GM12878 (cell line): Measurements from ENCODE around the gene EEFSEC. TPM values are rescaled to one million over a fixed set of nuclear protein-coding genes. Genes with fewer than 3 reads are reported as not detected.

ENCODE experiments used
- ATAC-seq: fragments of 200-7000 bp; cut with Tn5 transposase; 3 replicates; pipeline ENCODE4 v1.9.1; 2020; ENCODE audit warnings: mild to moderate bottlenecking, moderate library complexity
- BruUV-seq: library from RNA; stranded (reverse); fragments of 400-500 nt; replicated peaks from 2 replicates; lab custom pipeline; 2021; lab: Mats Ljungman, UMichigan
- CTCF ChIA-PET: fragments of 300-600 bp; sonication (Branson Sonifier 250); formaldehyde crosslinking; extraction: SDS; loops from one replicate; lab custom pipeline; 2021; ENCODE audit warnings: inconsistent platforms; lab: Yijun Ruan, JAX
- POLR2A ChIA-PET: fragments of 350-600 bp; formaldehyde crosslinking; extraction: SDS; loops from one replicate; lab custom pipeline; 2021; ENCODE audit warnings: inconsistent platforms; lab: Charles Lee
- RAD21 ChIA-PET: fragments of 300-600 bp; sonication (Branson Sonifier 250); formaldehyde crosslinking; loops from one replicate; lab custom pipeline; 2023; ENCODE audit warnings: antibody characterized with exemption; ENCODE audit not compliant: unreplicated experiment; lab: Charles Lee
- SMC1A ChIA-PET: fragments of 300-600 bp; sonication (Branson Sonifier 250); formaldehyde crosslinking; loops from one replicate; lab custom pipeline; 2023; ENCODE audit not compliant: unreplicated experiment, uncharacterized antibody; lab: Charles Lee
- DNase-seq: peaks from one replicate; pipeline ENCODE4 v3.0.0-alpha.2; 2011; ENCODE audit warnings: low read depth, low spot score
- FAIRE-seq: peaks from 3 replicates; lab custom pipeline; 2011; peaks lifted over from hg19 to GRCh38; lab: Jason Lieb, UNC
- H2AFZ ChIP-seq: 2 replicates; pipeline ENCODE4 v1.6.0; 2011; ENCODE audit warnings: low read depth, low read length, control low read depth; ENCODE audit not compliant: control insufficient read depth
- H3K27ac ChIP-seq: 2 replicates; pipeline ENCODE4 v1.5.1; 2011; ENCODE audit warnings: control low read depth; ENCODE audit not compliant: control insufficient read depth, insufficient read depth
- H3K27me3 ChIP-seq, 2 experiments: replicated peaks in 1 of 2; 2 replicates each; pipeline versions ENCODE4 v1.6.0 to v1.6.1; 2011; ENCODE audit warnings: low read length in 1 of 2; ENCODE audit not compliant: control insufficient read depth in 2 of 2, insufficient read depth in 2 of 2
- H3K36me3 ChIP-seq, 2 experiments: 2 replicates each; pipeline ENCODE4 v1.5.1; 2011; ENCODE audit warnings: low read length in 1 of 2; ENCODE audit not compliant: control insufficient read depth in 2 of 2, insufficient read depth in 2 of 2
- H3K4me1 ChIP-seq: 2 replicates; pipeline ENCODE4 v1.6.1; 2011; ENCODE audit warnings: mild to moderate bottlenecking, low read length, moderate library complexity, mixed read lengths; ENCODE audit not compliant: control insufficient read depth, insufficient read depth
- H3K4me2 ChIP-seq: 2 replicates; pipeline ENCODE4 v1.6.0; 2011; ENCODE audit warnings: control low read depth; ENCODE audit not compliant: control insufficient read depth, insufficient read depth
- H3K4me3 ChIP-seq: fragments of 200-600 bp; sonication (generic); 2 replicates; pipeline ENCODE4 v1.5.1; 2016
- H3K79me2 ChIP-seq: 2 replicates; pipeline ENCODE4 v1.6.0; 2011; ENCODE audit warnings: low read length; ENCODE audit not compliant: control insufficient read depth, insufficient read depth
- H3K9ac ChIP-seq: 2 replicates; pipeline ENCODE4 v1.8.0; 2011; ENCODE audit warnings: low read length, control low read depth, mixed read lengths; ENCODE audit not compliant: control insufficient read depth, insufficient read depth
- H3K9me3 ChIP-seq: replicated peaks from 3 replicates; pipeline ENCODE4 v1.5.1; 2011; ENCODE audit warnings: mild to moderate bottlenecking, low read length; ENCODE audit not compliant: control insufficient read depth, insufficient read depth
- H4K20me1 ChIP-seq: 2 replicates; pipeline ENCODE4 v1.6.0; 2011; ENCODE audit not compliant: control insufficient read depth, insufficient read depth
- ASH2L ChIP-seq: fragments of 300-600, 200-600 bp; sonication (generic); IDR thresholded peaks from 2 replicates; pipeline ENCODE4 v1.6.1; 2017; ENCODE audit warnings: low read depth, mild to moderate bottlenecking, borderline replicate concordance
- CHD2 ChIP-seq: IDR thresholded peaks from 2 replicates; pipeline ENCODE4 v1.6.1; 2011; ENCODE audit warnings: low read depth, low read length, improper control_type of control experiment, borderline replicate concordance
- EP300 ChIP-seq, 2 experiments: fragments of 150-350 bp in 1 of 2; IDR thresholded peaks; 2 replicates each; pipeline ENCODE4 v1.6.1; 2011 to 2012; ENCODE audit warnings: low read depth in 2 of 2, low read length in 2 of 2, borderline replicate concordance in 1 of 2, improper control_type of control experiment in 1 of 2, inconsistent platforms in 1 of 2; ENCODE audit not compliant: control insufficient read depth in 1 of 2
- HCFC1 ChIP-seq: fragments of 150-350 bp; IDR thresholded peaks from 2 replicates; pipeline ENCODE4 v1.6.1; 2014; ENCODE audit warnings: low read length
- HDAC2 ChIP-seq: fragments of 200-600 bp; sonication (generic); IDR thresholded peaks from 2 replicates; pipeline ENCODE4 v1.6.1; 2017
- HSF1 ChIP-seq: fragments of 150-350 bp; IDR thresholded peaks from 2 replicates; pipeline ENCODE4 v1.6.1; 2014; ENCODE audit warnings: mild to moderate bottlenecking, low read depth, low read length
- IRF5 ChIP-seq: fragments of 450-650 bp; IDR thresholded peaks from 2 replicates; pipeline ENCODE4 v1.6.1; 2017; ENCODE audit warnings: borderline replicate concordance
- LARP7 ChIP-seq: fragments of 450-650 bp; IDR thresholded peaks from 2 replicates; pipeline ENCODE4 v1.6.1; 2017; ENCODE audit warnings: mild to moderate bottlenecking
- MEF2B ChIP-seq: fragments of 450-650 bp; IDR thresholded peaks from 2 replicates; pipeline ENCODE4 v1.6.1; 2018; ENCODE audit warnings: mild to moderate bottlenecking, moderate library complexity; ENCODE audit not compliant: partially characterized antibody, poor library complexity, severe bottlenecking
- MTA2 ChIP-seq: fragments of 450-650 bp; IDR thresholded peaks from 2 replicates; pipeline ENCODE4 v1.6.1; 2016; ENCODE audit warnings: low read depth, mild to moderate bottlenecking, moderate library complexity
- REST ChIP-seq: IDR thresholded peaks from 2 replicates; pipeline ENCODE4 v1.6.1; 2012; ENCODE audit warnings: mild to moderate bottlenecking, low read depth, low read length
- SIN3A ChIP-seq: IDR thresholded peaks from 2 replicates; pipeline ENCODE4 v1.6.1; 2012; ENCODE audit warnings: low read depth, low read length, improper control_type of control experiment
- SP1 ChIP-seq: IDR thresholded peaks from one replicate; pipeline ENCODE4 v1.6.1; 2011; ENCODE audit warnings: low read depth, low read length
- ZNF207 ChIP-seq: fragments of 450-650 bp; IDR thresholded peaks from 2 replicates; pipeline ENCODE4 v1.6.1; 2014; ENCODE audit warnings: antibody characterized with exemption, mild to moderate bottlenecking, borderline replicate concordance
- ZNF274 ChIP-seq: IDR thresholded peaks from one replicate; pipeline ENCODE4 v1.8.0; 2011; ENCODE audit not compliant: insufficient read length, insufficient read depth
- WGBS: methylation state at CpG from one replicate; pipeline ENCODE4 v1.1.6; 2016; ENCODE audit warnings: low lambda C conversion rate; ENCODE audit not compliant: insufficient replicate concordance, insufficient coverage; ENCODE audit errors: missing lambda C conversion rate; 5-methylcytosine and 5-hydroxymethylcytosine counted together
- in situ Hi-C: fragments of 300-500 bp; cut with MboI; formaldehyde crosslinking; loops from 9 replicates; pipeline ENCODE4 v1.14.3; 2018; ENCODE audit warnings: mixed read lengths
- intact Hi-C: fragments of 100-400 bp; cut with micrococcal nuclease; formaldehyde crosslinking; loops from one replicate; pipeline ENCODE4 v1.14.2; 2022; ENCODE audit not compliant: unreplicated experiment
- polyA plus RNA-seq, 11 experiments: library from polyadenylated mRNA; depleted of rRNA in 4 of 11; unstranded in 6 of 11; stranded (reverse) in 5 of 11; fragments of >200 nt; fragmentation: Nextera tagmentation in 4 of 11; fragmentation: Illumina TruSeq in 1 of 11; extraction: Ambion mirVana in 4 of 11; extraction: Trizol in 1 of 11; gene quantifications; 1 replicate in 1 of 11; 2 replicates in 10 of 11; pipeline versions ENCODE4 v1.2.1 to v1.2.3, GENCODE V29; 2011 to 2016; ENCODE audit warnings: inconsistent platforms in 2 of 11, missing spikeins in 2 of 11, low read depth in 1 of 11
- total RNA-seq, 4 experiments: library from RNA; depleted of rRNA in 3 of 4; stranded (reverse); fragments of >200 nt in 3 of 4; fragmentation: Illumina TruSeq in 1 of 4; extraction: Trizol in 1 of 4; gene quantifications; 2 replicates each; pipeline versions ENCODE4 v1.2.1 to v1.2.3, GENCODE V29; 2013 to 2021

The EEFSEC gene
- total and polyA plus RNA-seq, 10 of the 15 experiments (the other 5 are each of a cell fraction or from before 2014, with no cell fraction given): 0.29 to 29.1 (median 16.1) TPM

DNA sequence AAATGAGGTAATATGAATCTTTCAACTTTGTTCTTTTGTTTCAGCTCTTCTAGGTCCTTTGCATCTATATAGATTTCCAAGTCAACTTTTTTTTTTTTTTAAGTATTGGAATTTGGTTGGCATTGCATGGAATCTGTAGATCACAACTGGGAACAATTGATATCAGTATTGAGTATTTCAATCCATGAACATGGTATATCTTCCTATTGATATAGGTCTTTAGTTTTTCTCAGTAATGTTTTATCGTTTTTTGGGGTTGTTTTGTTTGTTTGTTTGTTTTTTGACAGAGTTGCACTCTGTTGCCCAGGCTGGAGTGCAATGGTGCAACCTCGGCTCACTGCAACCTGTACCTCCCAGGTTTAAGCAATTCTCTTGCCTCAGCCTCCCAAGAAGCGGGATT lies 137.2 kb downstream of the EEFSEC start (continued):
- TF ChIP-seq HSF1 (no peak), SP1 (no peak), ZNF274 (no peak), MTA2 (no peak), ASH2L (no peak), EP300 (IDR thresholded peaks at IDR 0.05; ENCODE audit: borderline replicate concordance in 1 of 2, control insufficient read depth in 1 of 2, low read depth in 2 of 2, low read length in 2 of 2) (no peak), SIN3A (no peak), IRF5 (no peak)

- no peak for DNase-seq
- ChIA-PET POLR2A (no interaction called here), SMC1A (no interaction called here), CTCF (no interaction called here), RAD21 (interaction anchor here (0.7 kb wide), 1 partner anchor 11 kb away, joined by 3 read pairs; no protein-coding TSS in a partner anchor)
- Histone ChIP-seq H3K4me2 (no peak overlapping the region), H3K79me2 (no peaks in the 10 kb centered on the region), H3K4me1 (no peaks in the 10 kb centered on the region), H3K36me3 (no peaks in the 10 kb centered on the region), H2AFZ (no peak overlapping the region), H3K27ac (no peak overlapping the region), H3K9ac (no peak overlapping the region), H3K4me3 (no peak overlapping the region), H4K20me1 (no peaks in the 10 kb centered on the region), H3K9me3 (no peaks in the 10 kb centered on the region), H3K27me3 (no peaks in the 10 kb centered on the region)
- 94% methylated on average over 1 of the region's 1 CpG for WGBS
- intact Hi-C loops: no loop called here
- in situ Hi-C loops: no loop called here
- ATAC-seq: no peak
- no TSS peak for BruUV-seq
- no peak for FAIRE-seq
- no peak for TF ChIP-seq REST
- no peak for TF ChIP-seq ZNF207
- no peak for TF ChIP-seq MEF2B
- TF ChIP-seq CHD2: no peak
- no peak for TF ChIP-seq HDAC2
- no peak for TF ChIP-seq LARP7
- no peak for TF ChIP-seq HCFC1
Measured at GRCh38 chr3:128293930-128294329, 140.6 kb downstream of the EEFSEC start.
